A549 (cell line): Measurements from ENCODE around the gene ABCB4. TPM values are rescaled to one million over a fixed set of nuclear protein-coding genes. Genes with fewer than 3 reads are reported as not detected.

Experiments used
- ATAC-seq, 2 experiments: fragments of 200-7000 bp in 1 of 2; fragments of >200 bp in 1 of 2; cut with Nextera tagmentation in 1 of 2; cut with Tn5 transposase in 1 of 2; 3 replicates each; pipeline versions ENCODE4 v1.8.0 to v1.9.1; 2018 to 2020; ENCODE audit warnings: mild to moderate bottlenecking in 1 of 2, moderate library complexity in 1 of 2
- CTCF ChIA-PET: fragments of 300-600 bp; sonication (Branson Sonifier 250); formaldehyde crosslinking; extraction: SDS; loops from one replicate; lab custom pipeline; 2021; ENCODE audit warnings: antibody characterized with exemption, inconsistent platforms; lab: Yijun Ruan, JAX
- POLR2A ChIA-PET: fragments of 350-600 bp; formaldehyde crosslinking; extraction: SDS; loops from one replicate; lab custom pipeline; 2021; ENCODE audit warnings: antibody characterized with exemption, inconsistent platforms; lab: Yijun Ruan, JAX
- DNase-seq, 2 experiments: peaks; one replicate each; pipeline versions ENCODE4 v3.0.0 to v3.0.0-alpha.2; 2011 to 2016; ENCODE audit warnings: low read depth in 1 of 2, low spot score in 1 of 2
- FAIRE-seq: peaks from 2 replicates; lab custom pipeline; 2011; peaks lifted over from hg19 to GRCh38; lab: Jason Lieb, UNC
- H3K27ac ChIP-seq, 2 experiments: fragments of >200 bp; sonication (Bioruptor Twin); formaldehyde crosslinking; 3 replicates each; pipeline ENCODE4 v1.5.1; 2016 to 2017
- H3K4me1 ChIP-seq: fragments of >200 bp; sonication (Bioruptor Twin); formaldehyde crosslinking; 3 replicates; pipeline ENCODE4 v1.6.1; 2016
- H3K4me2 ChIP-seq: fragments of >200 bp; sonication (Bioruptor Twin); formaldehyde crosslinking; 3 replicates; pipeline ENCODE4 v1.6.1; 2016
- H3K4me3 ChIP-seq: fragments of >200 bp; sonication (Bioruptor Twin); formaldehyde crosslinking; 3 replicates; pipeline ENCODE4 v1.5.1; 2016
- H3K9me3 ChIP-seq: fragments of >200 bp; sonication (Bioruptor Twin); formaldehyde crosslinking; 3 replicates; pipeline ENCODE4 v1.6.1; 2016
- BHLHE40 ChIP-seq: IDR thresholded peaks from 2 replicates; pipeline ENCODE4 v1.6.1; 2012; ENCODE audit warnings: low read depth, low read length, inconsistent platforms
- CEBPB ChIP-seq, 2 experiments: fragments of >200 bp in 1 of 2; sonication (Bioruptor Twin) in 1 of 2; formaldehyde crosslinking in 1 of 2; IDR thresholded peaks; 2 replicates each; pipeline ENCODE4 v1.6.1; 2012 to 2016
- CHD4 ChIP-seq: fragments of 200-600 bp; sonication (generic); IDR thresholded peaks from 2 replicates; pipeline ENCODE4 v1.6.1; 2016; ENCODE audit warnings: antibody characterized with exemption, mild to moderate bottlenecking, borderline replicate concordance
- EHMT2 ChIP-seq: fragments of 200-600 bp; sonication (generic); IDR thresholded peaks from 2 replicates; pipeline ENCODE4 v1.6.1; 2016; ENCODE audit warnings: antibody characterized with exemption, low read depth, mild to moderate bottlenecking, moderate library complexity
- ELK1 ChIP-seq: fragments of 150-350 bp; IDR thresholded peaks from 2 replicates; pipeline ENCODE4 v1.6.1; 2014; ENCODE audit warnings: low read depth, mild to moderate bottlenecking, low read length
- FOSB ChIP-seq: fragments of 250-450 bp; sonication (Bioruptor Pico); IDR thresholded peaks from 2 replicates; pipeline ENCODE4 v1.5.0; 2020; ENCODE audit warnings: mild to moderate bottlenecking, moderate library complexity
- FOSL2 ChIP-seq, 2 experiments: fragments of 450-650 bp in 1 of 2; fragments of >200 bp in 1 of 2; sonication (Bioruptor Twin) in 1 of 2; formaldehyde crosslinking; IDR thresholded peaks; 2 replicates each; pipeline versions ENCODE4 v1.5.0 to v1.6.1; 2016 to 2020; ENCODE audit warnings: mild to moderate bottlenecking in 1 of 2, moderate library complexity in 1 of 2
- GATA3 ChIP-seq: IDR thresholded peaks from 2 replicates; pipeline ENCODE4 v1.6.1; 2012; ENCODE audit warnings: borderline replicate concordance
- HDAC2 ChIP-seq: fragments of 200-600 bp; sonication (generic); IDR thresholded peaks from 2 replicates; pipeline ENCODE4 v1.6.1; 2016
- HOXA7 ChIP-seq: fragments of 250-450 bp; sonication (Bioruptor Pico); IDR thresholded peaks from 2 replicates; pipeline ENCODE4 v1.5.0; 2020; ENCODE audit warnings: mild to moderate bottlenecking, moderate library complexity
- MAFK ChIP-seq: fragments of 450-650 bp; IDR thresholded peaks from 2 replicates; pipeline ENCODE4 v1.6.1; 2014; ENCODE audit not compliant: partially characterized antibody
- MAZ ChIP-seq: fragments of 150-350 bp; IDR thresholded peaks from 2 replicates; pipeline ENCODE4 v1.6.1; 2014; ENCODE audit warnings: antibody characterized with exemption, low read depth, low read length, borderline replicate concordance
- NFE2L2 ChIP-seq: fragments of 150-350 bp; conservative IDR thresholded peaks from 2 replicates; pipeline ENCODE4 v1.6.1; 2014; ENCODE audit warnings: low read length
- NPAS2 ChIP-seq: fragments of 250-450 bp; sonication (Bioruptor Pico); IDR thresholded peaks from 2 replicates; pipeline ENCODE4 v1.8.0; 2022; ENCODE audit warnings: mild to moderate bottlenecking, moderate library complexity, borderline replicate concordance
- POLR2A ChIP-seq: IDR thresholded peaks from 2 replicates; pipeline ENCODE4 v1.6.1; 2012; ENCODE audit warnings: mild to moderate bottlenecking, low read length
- POLR2AphosphoS2 ChIP-seq: conservative IDR thresholded peaks from 2 replicates; pipeline ENCODE4 v1.6.1; 2012; ENCODE audit warnings: low read length, improper control_type of control experiment, inconsistent platforms
- RARB ChIP-seq: fragments of 250-450 bp; sonication (Bioruptor Pico); IDR thresholded peaks from 2 replicates; pipeline ENCODE4 v1.8.0; 2021; ENCODE audit warnings: mild to moderate bottlenecking, moderate library complexity
- SMC3 ChIP-seq: fragments of >200 bp; sonication (Bioruptor Twin); formaldehyde crosslinking; IDR thresholded peaks from 3 replicates; pipeline ENCODE4 v1.6.1; 2018; ENCODE audit warnings: inconsistent platforms
- SREBF2 ChIP-seq: fragments of 450-650 bp; IDR thresholded peaks from 2 replicates; pipeline ENCODE4 v1.6.1; 2014; ENCODE audit warnings: mild to moderate bottlenecking, moderate library complexity
- TP53 ChIP-seq: fragments of 250-450 bp; sonication (Bioruptor Pico); IDR thresholded peaks from 2 replicates; pipeline ENCODE4 v1.5.0; 2021; ENCODE audit warnings: mild to moderate bottlenecking, moderate library complexity
- ZNF302 ChIP-seq: fragments of 250-450 bp; sonication (Bioruptor Pico); IDR thresholded peaks from 2 replicates; pipeline ENCODE4 v1.9.0; 2021; ENCODE audit warnings: inconsistent platforms, mild to moderate bottlenecking, moderate library complexity
- WGBS: methylation state at CpG from one replicate; pipeline ENCODE4 v1.1.6; 2017; ENCODE audit errors: missing lambda C conversion rate; 5-methylcytosine and 5-hydroxymethylcytosine counted together
- polyA plus RNA-seq, 4 experiments: library from polyadenylated mRNA; depleted of rRNA in 3 of 4; stranded (reverse); fragments of >200 nt; fragmentation: RNase III in 1 of 4; extraction: RNeasy Plus Mini Kit Qiagen cat#74134 plus additional on column Dnase treatment in 1 of 4; gene quantifications; 2 replicates in 3 of 4; 3 replicates in 1 of 4; pipeline ENCODE4 v1.2.3, GENCODE V29; 2011 to 2017
- TF ChIP-seq, protein P1 (sequence below): IDR thresholded peaks from 2 replicates; pipeline ENCODE4 v1.6.1; 2012
- TF ChIP-seq, protein P2 (sequence below): fragments of >200 bp; sonication (Bioruptor Twin); formaldehyde crosslinking; IDR thresholded peaks from 2 replicates; pipeline ENCODE4 v1.6.1; 2016

ABCB4 gene
- polyA plus RNA-seq, 2 of the 4 experiments (the other 2 are of a cell fraction): 0.12 TPM; not detected in 1

DNA sequence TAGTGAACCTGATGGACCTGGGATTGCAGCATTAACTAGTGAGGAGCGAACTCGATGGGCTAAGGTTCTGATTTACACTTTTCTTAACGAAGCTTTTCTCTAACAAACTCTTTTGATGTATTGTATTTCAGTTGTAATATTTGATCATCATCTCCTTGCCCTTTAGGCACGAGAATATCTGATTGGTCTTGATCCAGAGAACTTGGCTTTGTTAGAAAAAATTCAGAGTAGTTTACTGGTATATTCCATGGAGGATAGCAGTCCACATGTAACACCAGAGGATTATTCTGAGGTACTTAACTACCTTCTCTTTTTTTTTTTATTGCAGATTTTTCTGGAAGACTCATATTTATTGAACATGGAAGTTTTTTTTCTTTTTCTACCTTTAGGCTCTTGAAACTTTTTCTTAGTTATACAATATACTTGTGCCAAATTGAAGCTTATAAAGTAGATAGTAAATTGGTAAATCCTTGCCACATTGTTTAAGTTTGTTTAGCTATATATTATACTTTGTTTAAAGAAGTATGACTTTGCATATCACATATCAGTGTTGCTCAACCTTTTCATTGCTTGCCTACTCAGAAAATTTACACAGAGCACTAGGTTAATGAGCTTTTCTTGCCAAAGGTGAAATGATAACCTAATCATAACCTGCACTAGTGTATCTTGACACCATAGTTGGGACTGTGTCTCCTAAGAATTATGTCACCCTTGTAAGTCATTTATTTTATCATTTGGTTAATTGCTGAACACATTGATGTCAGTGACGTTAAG lies 99.6 kb downstream of the ABCB4 start:
- DNase-seq: no peak
- H3K4me3 ChIP-seq: no peak overlapping the region
- ChIA-PET POLR2A (no interaction called here), CTCF (interaction anchor here (0.7 to 0.9 kb wide), 3 partner anchors 31 to 64 kb away, joined by 3 read pairs; partner anchors contain the start of gene CROT)
- no peak overlapping the region for H3K27ac ChIP-seq
- peaks cover 6% of the 10 kb centered on the region; the same call in 2 of the 3 replicates for H3K4me1 ChIP-seq
- 80% methylated on average over 5 of the region's 5 CpGs for WGBS
- no peaks in the 10 kb centered on the region for H3K9me3 ChIP-seq
- no peak for FAIRE-seq
- TF ChIP-seq POLR2A (no peak), CEBPB (IDR thresholded peaks at IDR 0.05) (0 out of 4 replicates have a peak, but pooled peaks of 1 of the 2 experiments have one; percentile 15), MAZ (no peak)
- no peak for ATAC-seq
- no peak overlapping the region for H3K4me2 ChIP-seq

- no peak for FAIRE-seq
- TF ChIP-seq MAFK: peak; percentile 98
- TF ChIP-seq FOSL2 (IDR thresholded peaks at IDR 0.05): no peak
- TF ChIP-seq FOSL2 (CRISPR knock-in tag; IDR thresholded peaks at IDR 0.05): peak; percentile 14; the same call in 1 of the 2 replicates
- no peak for TF ChIP-seq GATA3
- TF ChIP-seq NFE2L2: peak; percentile 94
- peak overlapping the region; percentile 38 to 80; a peak in 5 of 6 replicates for H3K27ac ChIP-seq
- WGBS: 93% methylated on average over 1 of the region's 1 CpG
- H3K9me3 ChIP-seq: no peaks in the 10 kb centered on the region
- CTCF ChIA-PET: interaction anchor here (0.6 kb wide), 1 partner anchor 45 kb away, joined by 3 read pairs; no protein-coding TSS in a partner anchor
- POLR2A ChIA-PET: no interaction called here
- H3K4me3 ChIP-seq: no peak overlapping the region
- 0 out of 3 replicates have a peak overlapping the region, but pooled peaks have one; percentile 3 for H3K4me2 ChIP-seq
- peak in 1 of 2 experiments; percentile 35 for DNase-seq
- H3K4me1 ChIP-seq: peaks cover 7% of the 10 kb centered on the region; the same call in 2 of the 3 replicates
- no peak for ATAC-seq
Observed at GRCh38 chr7:87370660-87371180, 104.8 kb downstream of the ABCB4 start.

DNA sequence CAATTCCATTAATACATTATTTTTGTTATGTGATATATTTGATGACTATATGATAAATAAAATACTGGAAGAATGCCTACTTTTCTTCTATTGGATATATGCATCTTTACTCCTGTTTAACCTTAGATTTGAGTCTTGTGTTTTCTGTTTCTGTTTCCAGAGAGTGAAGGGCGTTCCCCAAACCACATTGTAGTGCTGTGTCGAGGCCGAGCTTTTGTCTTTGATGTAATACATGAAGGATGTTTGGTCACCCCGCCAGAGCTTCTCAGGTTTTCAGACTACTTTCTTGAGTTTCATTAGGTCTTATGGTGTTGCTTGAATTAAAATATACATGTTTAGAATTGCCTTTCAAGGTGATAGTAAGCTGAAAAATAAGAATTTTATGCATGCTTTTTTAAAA lies 106.3 kb downstream of the ABCB4 start:
- H3K9me3 ChIP-seq: no peaks in the 10 kb centered on the region
- no peak overlapping the region for H3K4me3 ChIP-seq
- 92% methylated on average over 4 of the region's 4 CpGs for WGBS
- ChIA-PET POLR2A (no interaction called here), CTCF (interaction anchor here (0.9 kb wide), 1 partner anchor 57 kb away, joined by 3 read pairs; no protein-coding TSS in a partner anchor)
- no peak for DNase-seq
- no peak overlapping the region for H3K27ac ChIP-seq
- ATAC-seq: no peak
- TF ChIP-seq FOSB (CRISPR knock-in tag): no peak
- TF ChIP-seq EHMT2: no peak
- TF ChIP-seq, protein P1, sequence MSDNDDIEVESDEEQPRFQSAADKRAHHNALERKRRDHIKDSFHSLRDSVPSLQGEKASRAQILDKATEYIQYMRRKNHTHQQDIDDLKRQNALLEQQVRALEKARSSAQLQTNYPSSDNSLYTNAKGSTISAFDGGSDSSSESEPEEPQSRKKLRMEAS: no peak
- TF ChIP-seq BHLHE40: no peak
- TF ChIP-seq, protein P2, sequence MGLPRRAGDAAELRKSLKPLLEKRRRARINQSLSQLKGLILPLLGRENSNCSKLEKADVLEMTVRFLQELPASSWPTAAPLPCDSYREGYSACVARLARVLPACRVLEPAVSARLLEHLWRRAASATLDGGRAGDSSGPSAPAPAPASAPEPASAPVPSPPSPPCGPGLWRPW: no peak
- TF ChIP-seq HDAC2: no peak
- no peak for TF ChIP-seq CHD4
- no peak for TF ChIP-seq ZNF302
- TF ChIP-seq MAZ: no peak
- no peak for TF ChIP-seq SREBF2
- TF ChIP-seq ELK1: no peak
- TF ChIP-seq POLR2AphosphoS2: no peak
- TF ChIP-seq SMC3: no peak
- no peak for TF ChIP-seq POLR2A
- TF ChIP-seq RARB: no peak
- no peak for TF ChIP-seq TP53 (CRISPR knock-in tag)
- TF ChIP-seq GATA3: no peak
- no peak for TF ChIP-seq NPAS2 (CRISPR knock-in tag)
- TF ChIP-seq HOXA7: no peak
- H3K4me2 ChIP-seq: no peak overlapping the region
- no peak for FAIRE-seq
- H3K4me1 ChIP-seq: peaks cover 7% of the 10 kb centered on the region; the same call in 2 of the 3 replicates
